ENCODE data around the gene TMEM80. TPM values are rescaled to one million over a fixed set of nuclear protein-coding genes. Genes with fewer than 3 reads are reported as not detected.

TMEM80 gene
- total and polyA plus RNA-seq, 4 experiments from 2014 or later, result 27.0 to 47.3 (median 38.6) TPM

DNA sequence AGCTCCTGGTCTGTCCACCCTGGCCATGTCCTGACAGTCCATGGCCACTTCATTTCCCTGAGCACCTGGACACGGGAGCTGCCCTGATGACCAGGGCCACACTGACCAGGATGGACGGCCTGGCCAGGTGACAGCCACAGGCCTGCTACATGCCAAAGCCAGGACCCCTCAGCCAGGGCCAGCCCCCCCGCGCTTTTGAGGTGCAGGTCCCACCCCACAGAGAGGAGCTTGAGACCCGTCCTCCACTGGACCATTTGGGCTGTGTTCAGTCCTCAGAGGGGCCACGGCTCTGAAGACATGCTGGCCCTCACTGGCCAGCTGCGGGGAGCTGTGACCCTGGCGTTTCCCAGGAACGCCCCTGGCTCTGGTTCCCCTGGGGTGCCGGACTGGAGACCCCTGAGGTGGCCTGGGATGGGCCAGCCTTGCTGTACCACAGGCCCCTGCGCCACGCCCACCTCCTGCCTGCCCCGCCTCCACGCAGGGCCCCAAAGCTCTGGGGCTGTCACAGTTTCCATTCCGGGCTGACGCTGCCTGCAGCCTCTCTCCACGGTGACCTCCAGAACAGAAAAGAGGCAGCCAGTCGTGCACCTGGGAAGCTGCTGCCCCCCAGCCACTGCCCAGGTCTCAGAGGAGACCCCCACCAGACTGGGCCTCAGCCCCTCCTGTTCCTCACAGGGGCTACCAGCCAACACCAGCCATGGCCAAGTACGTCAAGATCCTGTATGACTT is 28.6 kb downstream of the TMEM80 start:
- Histone ChIP-seq H3K9me3 (ENCODE audit: control insufficient read depth in 1 of 2, low read length in 2 of 2) (no peaks in the 10 kb centered on the region), H3K27me3 (ENCODE audit: insufficient read depth, low read length) (peaks cover 10% of the 10 kb centered on the region), H3K36me3 (ENCODE audit: insufficient read depth, low read length) (no peaks in the 10 kb centered on the region), H3K27ac (ENCODE audit: low read depth, low read length) (no peak overlapping the region), H3K4me1 (ENCODE audit: insufficient read depth, low read length) (peaks cover 43% of the 10 kb centered on the region), H3K4me3 (ENCODE audit: low read length in 2 of 2) (no peak overlapping the region)
- Mint-ChIP-seq H3K9me3 (peaks cover 0 to 2% (median 0%) of the 10 kb centered on the region in 8 donors), H3K36me3 (no peaks in the 10 kb centered on the region), H3K27ac (no peak overlapping the region), H3K4me3 (peak overlapping the region in 2 of 8 donors; percentile 43 to 45), H3K4me1 (peaks cover 6 to 25% (median 17%) of the 10 kb centered on the region in 4 donors), H3K27me3 (peaks cover 2 to 3% of the 10 kb centered on the region in 2 donors)
- no peak for DNase-seq
- intact Hi-C loops (cut with micrococcal nuclease), result loop anchor here (10.0 kb wide), 1 partner anchor 269 kb away; the partner anchor contains the start of gene PTDSS2
- ChIA-PET CTCF (ENCODE audit: partially characterized antibody) (interaction anchor here (1.4 to 6.1 kb wide), 6 partner anchors 23 to 169 kb away, joined by 5 to 50 read pairs (median 20); partner anchors contain the start of genes DEAF1, TALDO1 and TMEM80), POLR2A (ENCODE audit: partially characterized antibody) (interaction anchor here (1.3 to 7.7 kb wide), 4 partner anchors 22 to 169 kb away, joined by 3 to 109 read pairs (median 26); partner anchors contain the start of genes DEAF1, PHRF1 and TMEM80)

DNA sequence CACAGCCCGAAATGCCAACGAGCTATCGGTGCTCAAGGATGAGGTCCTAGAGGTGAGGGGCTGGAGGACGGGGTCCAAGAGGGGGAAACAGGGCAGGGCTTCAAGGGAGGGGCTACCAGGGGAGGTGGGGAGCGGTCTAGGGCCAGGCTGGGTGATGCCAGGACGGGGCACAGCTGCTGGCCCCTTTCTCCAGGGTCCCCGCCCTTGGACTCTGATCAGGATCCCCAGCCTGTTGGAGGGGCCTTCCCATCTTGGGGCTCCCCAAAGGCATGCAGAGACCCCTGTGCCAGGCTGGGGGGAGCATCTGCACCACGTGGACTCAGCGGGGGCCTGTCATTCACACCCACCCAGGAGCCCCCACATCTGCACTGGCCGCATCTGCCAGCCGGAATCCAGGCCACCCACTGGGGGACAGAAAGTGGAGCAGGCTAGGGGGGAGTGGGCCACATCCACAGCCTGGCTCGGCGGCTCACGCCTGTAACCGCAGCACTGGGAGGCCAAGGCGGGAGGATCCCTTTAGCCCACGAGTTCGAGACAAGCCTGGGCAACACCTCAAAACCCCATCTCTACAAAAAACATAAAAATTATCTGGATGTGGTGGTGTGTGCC is 29.3 kb downstream of the TMEM80 start:
- H3K4me3 ChIP-seq (ENCODE audit: low read length in 2 of 2), result no peak overlapping the region
- Mint-ChIP-seq H3K27me3 (peaks cover 2 to 3% of the 10 kb centered on the region in 2 donors), H3K36me3 (no peaks in the 10 kb centered on the region), H3K4me1 (peaks cover 6 to 23% (median 15%) of the 10 kb centered on the region in 4 donors), H3K27ac (no peak overlapping the region), H3K9me3 (peaks cover 0 to 2% (median 0%) of the 10 kb centered on the region in 8 donors), H3K4me3 (peak overlapping the region; percentile 39 to 84 (median 62))
- DNase-seq, result no peak
- H3K27ac ChIP-seq (ENCODE audit: low read depth, low read length), result no peak overlapping the region
- peaks cover 43% of the 10 kb centered on the region for H3K4me1 ChIP-seq (ENCODE audit: insufficient read depth, low read length)
- peaks cover 10% of the 10 kb centered on the region for H3K27me3 ChIP-seq (ENCODE audit: insufficient read depth, low read length)
- no peaks in the 10 kb centered on the region for H3K9me3 ChIP-seq (ENCODE audit: control insufficient read depth in 1 of 2, low read length in 2 of 2)
- CTCF ChIA-PET (ENCODE audit: partially characterized antibody), result interaction anchor here (1.4 to 6.1 kb wide), 8 partner anchors 14 to 169 kb away, joined by 3 to 50 read pairs (median 20); partner anchors contain the start of genes DEAF1 and TMEM80
- intact Hi-C loops (cut with micrococcal nuclease), result loop anchor here (10.0 kb wide), 1 partner anchor 270 kb away; the partner anchor contains the start of gene PTDSS2
- no peaks in the 10 kb centered on the region for H3K36me3 ChIP-seq (ENCODE audit: insufficient read depth, low read length)
- POLR2A ChIA-PET (ENCODE audit: partially characterized antibody), result interaction anchor here (1.3 to 7.7 kb wide), 9 partner anchors 21 to 170 kb away, joined by 3 to 109 read pairs (median 13); partner anchors contain the start of genes DEAF1, PHRF1, SLC25A22 and TALDO1

DNA sequence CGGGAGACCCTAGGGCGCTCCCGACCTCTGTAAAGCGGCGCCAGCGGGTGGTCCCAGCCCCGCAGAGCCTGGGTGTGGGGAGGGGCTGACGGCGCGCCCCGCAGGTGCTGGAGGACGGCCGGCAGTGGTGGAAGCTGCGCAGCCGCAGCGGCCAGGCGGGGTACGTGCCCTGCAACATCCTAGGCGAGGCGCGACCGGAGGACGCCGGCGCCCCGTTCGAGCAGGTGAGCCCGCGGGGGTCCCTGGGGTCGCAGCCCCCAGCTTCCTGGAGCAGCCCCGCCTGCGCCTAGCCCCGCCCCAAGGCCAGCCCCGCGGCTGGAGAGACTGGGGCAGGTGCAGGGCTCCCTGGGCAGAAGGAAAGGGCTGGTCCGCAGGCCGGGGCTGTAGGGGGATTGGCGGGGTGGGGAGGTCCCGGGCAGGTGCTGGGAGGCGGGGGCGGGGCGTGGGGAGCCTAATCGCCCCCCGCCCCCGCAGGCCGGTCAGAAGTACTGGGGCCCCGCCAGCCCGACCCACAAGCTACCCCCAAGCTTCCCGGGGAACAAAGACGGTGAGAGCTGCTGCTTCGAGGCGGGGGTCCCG is 30.1 kb downstream of the TMEM80 start:
- peaks cover 43% of the 10 kb centered on the region for H3K4me1 ChIP-seq (ENCODE audit: insufficient read depth, low read length)
- Mint-ChIP-seq H3K27me3 (peaks cover 2 to 3% of the 10 kb centered on the region in 2 donors), H3K4me1 (peaks cover 6 to 22% (median 15%) of the 10 kb centered on the region in 4 donors), H3K27ac (no peak overlapping the region), H3K9me3 (peaks cover 0 to 2% (median 0%) of the 10 kb centered on the region in 8 donors), H3K4me3 (peak overlapping the region in 6 of 8 donors; percentile 61 to 83 (median 70)), H3K36me3 (no peaks in the 10 kb centered on the region)
- peak overlapping the region in 1 of 2 donors; percentile 51 for H3K4me3 ChIP-seq (ENCODE audit: low read length in 2 of 2)
- CTCF ChIA-PET (ENCODE audit: partially characterized antibody), result interaction anchor here (0.8 to 6.1 kb wide), 20 partner anchors 12 to 190 kb away, joined by 3 to 41 read pairs (median 5); partner anchors contain the start of genes DEAF1, EPS8L2, LMNTD2 and PHRF1
- no peak overlapping the region for H3K27ac ChIP-seq (ENCODE audit: low read depth, low read length)
- no peaks in the 10 kb centered on the region for H3K36me3 ChIP-seq (ENCODE audit: insufficient read depth, low read length)
- intact Hi-C loops (cut with micrococcal nuclease), result loop anchor here (10.0 kb wide), 1 partner anchor 271 kb away; the partner anchor contains the start of gene PTDSS2
- DNase-seq, result no peak
- POLR2A ChIA-PET (ENCODE audit: partially characterized antibody), result interaction anchor here (0.6 to 7.7 kb wide), 19 partner anchors 12 to 190 kb away, joined by 3 to 109 read pairs (median 6); partner anchors contain the start of genes DEAF1, HRAS, LMNTD2 and PHRF1
- H3K9me3 ChIP-seq (ENCODE audit: control insufficient read depth in 1 of 2, low read length in 2 of 2), result no peaks in the 10 kb centered on the region
- peaks cover 10% of the 10 kb centered on the region for H3K27me3 ChIP-seq (ENCODE audit: insufficient read depth, low read length)

DNA sequence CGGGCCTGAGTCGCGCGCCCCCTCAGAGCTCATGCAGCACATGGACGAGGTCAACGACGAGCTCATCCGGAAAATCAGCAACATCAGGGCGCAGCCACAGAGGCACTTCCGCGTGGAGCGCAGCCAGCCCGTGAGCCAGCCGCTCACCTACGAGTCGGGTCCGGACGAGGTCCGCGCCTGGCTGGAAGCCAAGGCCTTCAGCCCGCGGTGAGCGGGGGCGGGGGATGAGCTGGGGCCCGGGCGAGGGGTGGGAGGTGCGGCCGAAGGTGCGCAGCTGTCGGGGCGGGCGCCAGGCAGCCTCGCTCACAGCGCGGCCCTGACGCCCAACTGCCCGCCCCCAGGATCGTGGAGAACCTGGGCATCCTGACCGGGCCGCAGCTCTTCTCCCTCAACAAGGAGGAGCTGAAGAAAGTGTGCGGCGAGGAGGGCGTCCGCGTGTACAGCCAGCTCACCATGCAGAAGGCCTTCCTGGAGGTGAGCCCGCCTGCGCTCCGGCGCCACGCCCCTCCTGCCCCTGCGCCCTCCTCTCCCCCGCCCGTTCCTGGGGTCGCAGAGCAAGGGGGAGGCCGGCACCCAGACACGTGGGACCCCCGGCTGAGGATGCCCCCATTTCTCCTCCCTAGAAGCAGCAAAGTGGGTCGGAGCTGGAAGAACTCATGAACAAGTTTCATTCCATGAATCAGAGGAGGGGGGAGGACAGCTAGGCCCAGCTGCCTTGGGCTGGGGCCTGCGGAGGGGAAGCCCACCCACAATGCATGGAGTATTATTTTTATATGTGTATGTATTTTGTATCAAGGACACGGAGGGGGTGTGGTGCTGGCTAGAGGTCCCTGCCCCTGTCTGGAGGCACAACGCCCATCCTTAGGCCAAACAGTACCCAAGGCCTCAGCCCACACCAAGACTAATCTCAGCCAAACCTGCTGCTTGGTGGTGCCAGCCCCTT is 30.9 kb downstream of the TMEM80 start:
- CTCF ChIA-PET (ENCODE audit: partially characterized antibody), result interaction anchor here (0.6 to 6.1 kb wide), 27 partner anchors 11 to 372 kb away, joined by 3 to 41 read pairs (median 5); partner anchors contain the start of genes DEAF1, EPS8L2, LMNTD2 and PHRF1

DNA sequence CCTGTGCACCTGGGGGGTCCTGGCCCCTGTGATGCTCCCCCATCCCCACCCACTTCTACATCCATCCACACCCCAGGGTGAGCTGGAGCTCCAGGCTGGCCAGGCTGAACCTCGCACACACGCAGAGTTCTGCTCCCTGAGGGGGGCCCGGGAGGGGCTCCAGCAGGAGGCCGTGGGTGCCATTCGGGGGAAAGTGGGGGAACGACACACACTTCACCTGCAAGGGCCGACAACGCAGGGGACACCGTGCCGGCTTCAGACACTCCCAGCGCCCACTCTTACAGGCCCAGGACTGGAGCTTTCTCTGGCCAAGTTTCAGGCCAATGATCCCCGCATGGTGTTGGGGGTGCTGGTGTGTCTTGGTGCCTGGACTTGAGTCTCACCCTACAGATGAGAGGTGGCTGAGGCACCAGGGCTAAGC is 31.7 kb downstream of the TMEM80 start:
- peaks cover 5 to 16% (median 11%) of the 10 kb centered on the region in 4 donors for H3K4me1 Mint-ChIP-seq
- peaks cover 29% of the 10 kb centered on the region for H3K4me1 ChIP-seq (ENCODE audit: insufficient read depth, low read length)
- no peak overlapping the region for H3K27ac Mint-ChIP-seq
- peak overlapping the region in 1 of 2 donors; percentile 51 for H3K4me3 ChIP-seq (ENCODE audit: low read length in 2 of 2)
- peaks cover 0 to 2% (median 0%) of the 10 kb centered on the region in 8 donors for H3K9me3 Mint-ChIP-seq
- peaks cover under 1% of the 10 kb centered on the region for H3K27me3 ChIP-seq (ENCODE audit: insufficient read depth, low read length)
- intact Hi-C loops (cut with micrococcal nuclease), result loop anchor here (10.0 kb wide), 1 partner anchor 272 kb away; the partner anchor contains the start of gene PTDSS2
- H3K27me3 Mint-ChIP-seq, result peaks cover 2 to 3% of the 10 kb centered on the region in 2 donors
- no peaks in the 10 kb centered on the region for H3K36me3 ChIP-seq (ENCODE audit: insufficient read depth, low read length)
- H3K36me3 Mint-ChIP-seq, result no peaks in the 10 kb centered on the region
- H3K4me3 Mint-ChIP-seq, result peak overlapping the region in 2 of 8 donors; percentile 76 to 83
- CTCF ChIA-PET (ENCODE audit: partially characterized antibody), result interaction anchor here (0.7 to 4.0 kb wide), 12 partner anchors 11 to 173 kb away, joined by 3 to 41 read pairs (median 6); partner anchors contain the start of genes DEAF1 and TMEM80
- no peak overlapping the region for H3K27ac ChIP-seq (ENCODE audit: low read depth, low read length)
- POLR2A ChIA-PET (ENCODE audit: partially characterized antibody), result interaction anchor here (1.1 to 7.7 kb wide), 10 partner anchors 10 to 172 kb away, joined by 4 to 109 read pairs (median 12); partner anchors contain the start of genes DEAF1, LMNTD2, PHRF1 and PNPLA2
- no peak for DNase-seq
- H3K9me3 ChIP-seq (ENCODE audit: control insufficient read depth in 1 of 2, low read length in 2 of 2), result no peaks in the 10 kb centered on the region

More for the DNA sequence above, 30.9 kb downstream of the TMEM80 start:
- Histone ChIP-seq H3K9me3 (ENCODE audit: control insufficient read depth in 1 of 2, low read length in 2 of 2) (no peaks in the 10 kb centered on the region), H3K27ac (ENCODE audit: low read depth, low read length) (no peak overlapping the region), H3K4me1 (ENCODE audit: insufficient read depth, low read length) (peaks cover 36% of the 10 kb centered on the region), H3K36me3 (ENCODE audit: insufficient read depth, low read length) (no peaks in the 10 kb centered on the region), H3K27me3 (ENCODE audit: insufficient read depth, low read length) (peaks cover 6% of the 10 kb centered on the region), H3K4me3 (ENCODE audit: low read length in 2 of 2) (peak overlapping the region in 1 of 2 donors; percentile 51)
- Mint-ChIP-seq H3K4me3 (peak overlapping the region; percentile 61 to 83 (median 70)), H3K4me1 (peaks cover 6 to 18% (median 12%) of the 10 kb centered on the region in 4 donors), H3K36me3 (no peaks in the 10 kb centered on the region), H3K27ac (peak overlapping the region in 3 of 7 donors; percentile 36 to 65 (median 36)), H3K27me3 (peaks cover 2 to 3% of the 10 kb centered on the region in 2 donors), H3K9me3 (peaks cover 0 to 2% (median 0%) of the 10 kb centered on the region in 8 donors)
- peak; percentile 45 to 64 (median 50) for DNase-seq
- POLR2A ChIA-PET (ENCODE audit: partially characterized antibody), result interaction anchor here (0.7 to 7.7 kb wide), 19 partner anchors 11 to 190 kb away, joined by 3 to 109 read pairs (median 6); partner anchors contain the start of genes DEAF1, HRAS, LMNTD2 and PHRF1
- intact Hi-C loops (cut with micrococcal nuclease), result loop anchor here (10.0 kb wide), 1 partner anchor 272 kb away; the partner anchor contains the start of gene PTDSS2
